Measurements from ENCODE around the gene BOC.

- TF ChIP-seq SUZ12 (IDR thresholded peaks at IDR 0.05; ENCODE audit: low read depth, low read length) (no peak), USF2 (IDR thresholded peaks at IDR 0.05; ENCODE audit: low read depth, low read length) (no peak), USF2 (CRISPR knock-in tag; IDR thresholded peaks at IDR 0.05; ENCODE audit: borderline replicate concordance) (no peak), CREB1 (IDR thresholded peaks at IDR 0.05) (no peak), CREB1 (CRISPR knock-in tag; IDR thresholded peaks at IDR 0.05) (no peak), CBX5 (CRISPR knock-in tag; IDR thresholded peaks at IDR 0.05; ENCODE audit: borderline replicate concordance) (no peak)
These were observed 40.6 kb upstream of the BOC start for GRCh38 chr3:113170771-113171170.

Data from HepG2 (cell line).